K562 (cell line): Measurements from ENCODE around the gene RELCH. TPM values are rescaled to one million over a fixed set of nuclear protein-coding genes. Genes with fewer than 3 reads are reported as not detected.

Experiments
- ATAC-seq: fragments of 200-7000 bp; cut with Tn5 transposase; 3 replicates; pipeline ENCODE4 v1.9.1; 2020; ENCODE audit warnings: moderate library complexity
- BruUV-seq: library from RNA; stranded (reverse); fragments of 400-500 nt; replicated peaks from 2 replicates; lab custom pipeline; 2021; lab: Mats Ljungman, UMichigan
- CTCF ChIA-PET: fragments of 300-600 bp; formaldehyde crosslinking; extraction: SDS; loops from one replicate; lab custom pipeline; 2021; ENCODE audit warnings: low intra/inter-chr PET ratio; lab: Yijun Ruan, JAX
- POLR2A ChIA-PET: fragments of 300-600, 350-650 bp; sonication (Branson Sonifier 250); formaldehyde crosslinking; extraction: SDS; loops from one replicate; lab custom pipeline; 2021; ENCODE audit warnings: antibody characterized with exemption, inconsistent platforms; lab: Yijun Ruan, JAX
- DNase-seq, 4 experiments: peaks; one replicate each; pipeline versions ENCODE4 v3.0.0 to v3.0.0-alpha.2; 2011 to 2018; ENCODE audit warnings: low spot score in 3 of 4, mixed read lengths in 3 of 4; ENCODE audit errors: extremely low read depth in 1 of 4
- FAIRE-seq: peaks from 2 replicates; lab custom pipeline; 2011; peaks lifted over from hg19 to GRCh38; lab: Jason Lieb, UNC
- H2AFZ ChIP-seq: 2 replicates; pipeline ENCODE4 v1.6.0; 2011; ENCODE audit warnings: low read depth, low read length, control low read depth, inconsistent platforms
- H3K27ac ChIP-seq: fragments of 200-600 bp; 3 replicates; pipeline ENCODE4 v1.8.0; 2011; ENCODE audit warnings: low read depth, mild to moderate bottlenecking, control low read depth, inconsistent platforms, low read length, moderate library complexity, mixed read lengths; ENCODE audit errors: extremely low read depth
- H3K27me3 ChIP-seq, 2 experiments: fragments of 300-600 bp in 1 of 2; 2 replicates in 1 of 2; 3 replicates in 1 of 2; pipeline versions ENCODE4 v1.6.0 to v1.8.0; 2011; ENCODE audit warnings: inconsistent platforms in 2 of 2, low read length in 2 of 2, mild to moderate bottlenecking in 1 of 2, mixed read lengths in 1 of 2, moderate library complexity in 1 of 2; ENCODE audit not compliant: control insufficient read depth in 2 of 2, insufficient read depth in 2 of 2
- H3K36me3 ChIP-seq: fragments of 300-600 bp; 3 replicates; pipeline ENCODE4 v1.8.0; 2011; ENCODE audit warnings: mild to moderate bottlenecking, low read length, inconsistent platforms; ENCODE audit not compliant: control insufficient read depth, insufficient read depth
- H3K4me1 ChIP-seq, 2 experiments: fragments of 200-600 bp in 1 of 2; replicated peaks in 1 of 2; 2 replicates in 1 of 2; 3 replicates in 1 of 2; pipeline versions ENCODE4 v1.5.1 to v1.8.0; 2011; ENCODE audit warnings: inconsistent platforms in 2 of 2, low read length in 2 of 2, mild to moderate bottlenecking in 1 of 2, mixed read lengths in 1 of 2, moderate library complexity in 1 of 2; ENCODE audit not compliant: control insufficient read depth in 2 of 2, insufficient read depth in 2 of 2
- H3K4me2 ChIP-seq: 2 replicates; pipeline ENCODE4 v1.6.1; 2011; ENCODE audit warnings: low read length, control low read depth, inconsistent platforms, mixed read lengths; ENCODE audit not compliant: insufficient read depth
- H3K4me3 ChIP-seq: fragments of 200-600 bp; sonication (generic), shearing (Covaris generic); 2 replicates; pipeline ENCODE4 v1.5.1; 2016; ENCODE audit warnings: control low read depth, inconsistent platforms
- H3K79me2 ChIP-seq: fragments of 200-600 bp; 3 replicates; pipeline ENCODE4 v1.8.0; 2011; ENCODE audit warnings: low read length, inconsistent platforms; ENCODE audit not compliant: control insufficient read depth, insufficient read depth
- H3K9ac ChIP-seq, 2 experiments: 2 replicates each; pipeline versions ENCODE4 v1.6.0 to v1.6.1; 2011; ENCODE audit warnings: low read depth in 2 of 2, low read length in 2 of 2, control low read depth in 1 of 2, inconsistent platforms in 1 of 2, mild to moderate bottlenecking in 1 of 2, mixed read lengths in 1 of 2; ENCODE audit not compliant: insufficient read depth in 1 of 2
- H3K9me1 ChIP-seq: one replicate; pipeline ENCODE4 v1.6.0; 2011; ENCODE audit warnings: inconsistent platforms, mild to moderate bottlenecking, low read length, moderate library complexity; ENCODE audit not compliant: control insufficient read depth, insufficient read depth
- H3K9me3 ChIP-seq: replicated peaks from 2 replicates; pipeline ENCODE4 v1.5.1; 2011; ENCODE audit warnings: low read depth, low read length, inconsistent platforms; ENCODE audit not compliant: control insufficient read depth, insufficient read depth
- H4K20me1 ChIP-seq: replicated peaks from 2 replicates; pipeline ENCODE4 v1.6.1; 2011; ENCODE audit warnings: low read length, inconsistent platforms, mixed read lengths; ENCODE audit not compliant: control insufficient read depth, insufficient read depth
- CBX2 ChIP-seq: fragments of 200-600 bp; sonication (generic); IDR thresholded peaks from one replicate; pipeline ENCODE4 v1.6.1; 2012; ENCODE audit warnings: mild to moderate bottlenecking, low read length, inconsistent platforms; ENCODE audit not compliant: insufficient read depth, poor library complexity, severe bottlenecking
- CBX8 ChIP-seq: fragments of 200-600 bp; sonication (generic); IDR thresholded peaks from 2 replicates; pipeline ENCODE4 v1.6.1; 2012; ENCODE audit warnings: borderline replicate concordance, mixed run types, low read depth, mild to moderate bottlenecking, moderate library complexity, mixed read lengths, low read length, control low read depth, inconsistent platforms; ENCODE audit not compliant: poor library complexity, severe bottlenecking; ENCODE audit errors: extremely low read depth
- MYBL2 ChIP-seq, 2 experiments: fragments of 450-650 bp in 1 of 2; sonication (generic) in 1 of 2; formaldehyde crosslinking in 1 of 2; IDR thresholded peaks; 2 replicates each; pipeline versions ENCODE4 v1.6.1 to v1.8.1; 2017 to 2022; ENCODE audit warnings: borderline replicate concordance in 1 of 2, inconsistent platforms in 1 of 2, low read depth in 1 of 2, mild to moderate bottlenecking in 1 of 2, missing genetic modification reagents in 1 of 2, moderate library complexity in 1 of 2
- NCOA4 ChIP-seq: fragments of 450-650 bp; IDR thresholded peaks from 2 replicates; pipeline ENCODE4 v1.6.1; 2018; ENCODE audit warnings: mild to moderate bottlenecking; ENCODE audit not compliant: partially characterized antibody
- RBM34 ChIP-seq: fragments of 200-400 bp; formaldehyde crosslinking; IDR thresholded peaks from 2 replicates; pipeline ENCODE4 v1.6.1; 2018; ENCODE audit warnings: low read length, borderline replicate concordance; ENCODE audit not compliant: insufficient read depth
- WGBS: fragments of 100-300 bp; shearing (Covaris generic); methylation state at CpG from one replicate; pipeline ENCODE4 v1.1.6; 2016; ENCODE audit warnings: low coverage, mixed read lengths; ENCODE audit not compliant: insufficient coverage; ENCODE audit errors: missing lambda C conversion rate; 5-methylcytosine and 5-hydroxymethylcytosine counted together
- in situ Hi-C: fragments of 300-500 bp; cut with MboI; formaldehyde crosslinking; loops from 4 replicates; pipeline ENCODE4 v1.15.0; 2018; ENCODE audit warnings: inconsistent platforms, mixed read lengths
- intact Hi-C: fragments of 100-400 bp; cut with micrococcal nuclease; formaldehyde crosslinking; loops from 2 replicates; pipeline ENCODE4 v1.14.2; 2022
- polyA plus RNA-seq, 8 experiments: library from polyadenylated mRNA; depleted of rRNA in 4 of 8; stranded (reverse) in 5 of 8; unstranded in 3 of 8; fragments of >200 nt; fragmentation: Nextera tagmentation in 2 of 8; fragmentation: Illumina TruSeq in 1 of 8; extraction: Ambion mirVana in 2 of 8; extraction: Trizol in 1 of 8; gene quantifications; 2 replicates each; pipeline versions ENCODE4 v1.2.1 to v1.2.3, GENCODE V29; 2011 to 2014; ENCODE audit warnings: inconsistent platforms in 1 of 8, missing spikeins in 1 of 8
- total RNA-seq, 7 experiments: library from RNA; depleted of rRNA in 6 of 7; stranded (reverse); fragments of >200 nt in 6 of 7; fragmentation: Illumina TruSeq in 2 of 7; extraction: Trizol in 2 of 7; gene quantifications; 2 replicates each; pipeline versions ENCODE4 v1.2.1 to v1.2.3, GENCODE V29; 2011 to 2021; ENCODE audit warnings: low replicate concordance in 1 of 7

RELCH gene
- total and polyA plus RNA-seq, 9 of the 15 experiments (the other 6 are each of a cell fraction or from before 2014, with no cell fraction given), result 1.4 to 13.6 (median 7.6) TPM

GRCh38 chr18:62326646-62327348 is 139.7 kb downstream of the RELCH start:
- TF ChIP-seq RBM34, result no peak
- no peak for TF ChIP-seq MYBL2 (IDR thresholded peaks at IDR 0.05; ENCODE audit: low read depth)
- TF ChIP-seq MYBL2 (CRISPR knock-in tag; IDR thresholded peaks at IDR 0.05; ENCODE audit: borderline replicate concordance), result no peak
- peak; percentile 22 for TF ChIP-seq CBX8
- no peak for TF ChIP-seq NCOA4
- TF ChIP-seq CBX2, result peak; percentile 90
- H3K4me2 ChIP-seq, result no peak overlapping the region
- intact Hi-C loops, result loop anchor here (10.0 kb wide), 1 partner anchor 142 kb away; the partner anchor contains the start of genes PIGN and RELCH
- H3K9me3 ChIP-seq, result no peaks in the 10 kb centered on the region
- no peaks in the 10 kb centered on the region; the same call in 1 of the 2 replicates for H4K20me1 ChIP-seq
- no peak overlapping the region for H3K9ac ChIP-seq
- CTCF ChIA-PET, result no interaction called here
- H2AFZ ChIP-seq, result no peak overlapping the region
- no peaks in the 10 kb centered on the region for H3K79me2 ChIP-seq
- FAIRE-seq (no peak), DNase-seq (no peak), ATAC-seq (no peak)
- H3K27me3 ChIP-seq, result peaks cover 20 to 41% of the 10 kb centered on the region in 2 experiments
- H3K4me1 ChIP-seq, result peaks cover 4 to 20% of the 10 kb centered on the region in 2 experiments; a peak in 3 of 5 replicates
- BruUV-seq, result no TSS peak
- H3K4me3 ChIP-seq, result no peak overlapping the region
- no peaks in the 10 kb centered on the region for H3K36me3 ChIP-seq
- no peak overlapping the region for H3K27ac ChIP-seq
- POLR2A ChIA-PET, result no interaction called here
- whole genome bisulfite sequencing, result 17% methylated on average over 8 of the region's 12 CpGs
- in situ Hi-C loops, result no loop called here
- H3K9me1 ChIP-seq, result no peaks in the 10 kb centered on the region
